ENCODE results near the gene TACSTD2.
A peak's percentile ranks its signal among the peaks of the same experiment; 100 is the strongest.
"Not testable (repeated sequence)": the region's sequence is repeated elsewhere in the genome, so short reads cannot be mapped to it uniquely, and the experiment has no call there.

Gene TACSTD2

DNA sequence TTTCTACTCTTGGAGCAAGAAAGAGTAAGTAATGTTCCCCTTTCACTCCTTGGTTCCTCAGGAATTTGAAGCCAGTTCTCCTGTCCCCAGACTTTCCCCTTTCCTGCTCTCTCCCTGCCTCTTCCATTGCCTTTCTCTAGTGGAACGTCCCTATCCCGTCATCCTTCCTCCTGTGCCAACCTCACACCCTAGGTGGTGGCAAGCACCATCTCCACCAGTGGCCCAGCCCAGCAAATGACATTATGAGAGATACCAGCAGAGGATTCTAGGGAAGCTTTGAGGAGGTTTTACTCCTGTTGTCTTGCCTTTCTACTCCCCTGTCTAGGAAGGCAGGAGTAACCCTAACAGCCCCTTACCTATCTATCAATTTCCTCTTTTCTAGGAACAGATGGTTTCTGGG lies 8.1 kb upstream of the TACSTD2 start:
- CTCF ChIA-PET: interaction anchor here (0.9 to 2.3 kb wide), 5 partner anchors 11 to 68 kb away, joined by 3 to 10 read pairs (median 4); no protein-coding TSS in a partner anchor
- H3K4me3 ChIP-seq (ENCODE audit: low read depth, low read length): no peak overlapping the region
- no peak for DNase-seq (ENCODE audit: low read depth, low spot score)
- TF ChIP-seq CTCF (IDR thresholded peaks at IDR 0.05; ENCODE audit: insufficient read depth, low read length, missing control alignments): no peak
- POLR2A ChIA-PET: no interaction called here

- ChIA-PET CTCF (interaction anchor here (0.6 to 2.3 kb wide), 6 partner anchors 8 to 69 kb away, joined by 3 to 10 read pairs (median 3); no protein-coding TSS in a partner anchor), POLR2A (interaction anchor here (1.0 kb wide), 1 partner anchor 171 kb away, joined by 3 read pairs; no protein-coding TSS in a partner anchor)
- TF ChIP-seq CTCF (IDR thresholded peaks at IDR 0.05; ENCODE audit: insufficient read depth, low read length, missing control alignments): no peak
- DNase-seq (ENCODE audit: low read depth, low spot score): peak; percentile 86
- no peak overlapping the region for H3K4me3 ChIP-seq (ENCODE audit: low read depth, low read length)
Observed at GRCh38 chr1:58584082-58584895, 7.2 kb upstream of the TACSTD2 start.

DNA sequence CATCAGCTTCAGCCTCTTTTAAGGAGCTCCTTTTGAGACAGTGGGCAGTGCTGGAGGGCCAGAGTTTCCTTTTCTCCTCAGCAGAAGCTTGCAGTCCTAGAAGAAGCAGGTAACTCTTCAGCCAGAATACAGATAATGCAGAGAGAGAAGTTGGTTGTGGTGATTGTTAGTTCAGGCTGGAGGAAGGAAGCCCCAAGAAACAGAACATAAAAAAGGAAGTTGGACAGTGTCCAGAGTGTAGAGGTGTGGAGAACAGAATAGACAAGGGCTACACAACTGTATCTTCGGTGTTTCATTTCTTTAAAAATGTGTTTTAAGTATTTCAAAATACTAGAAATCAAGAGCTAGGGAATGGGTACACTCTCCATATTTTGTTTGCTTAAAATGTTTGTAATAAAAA lies 6.4 kb upstream of the TACSTD2 start:
- ChIA-PET POLR2A (interaction anchor here (1.0 kb wide), 1 partner anchor 170 kb away, joined by 3 read pairs; no protein-coding TSS in a partner anchor), CTCF (interaction anchor here (0.6 to 2.3 kb wide), 4 partner anchors 9 to 69 kb away, joined by 3 to 10 read pairs (median 3); no protein-coding TSS in a partner anchor)
- no peak for TF ChIP-seq CTCF (IDR thresholded peaks at IDR 0.05; ENCODE audit: insufficient read depth, low read length, missing control alignments)
- no peak overlapping the region for H3K4me3 ChIP-seq (ENCODE audit: low read depth, low read length)
- no peak for DNase-seq (ENCODE audit: low read depth, low spot score)

DNA sequence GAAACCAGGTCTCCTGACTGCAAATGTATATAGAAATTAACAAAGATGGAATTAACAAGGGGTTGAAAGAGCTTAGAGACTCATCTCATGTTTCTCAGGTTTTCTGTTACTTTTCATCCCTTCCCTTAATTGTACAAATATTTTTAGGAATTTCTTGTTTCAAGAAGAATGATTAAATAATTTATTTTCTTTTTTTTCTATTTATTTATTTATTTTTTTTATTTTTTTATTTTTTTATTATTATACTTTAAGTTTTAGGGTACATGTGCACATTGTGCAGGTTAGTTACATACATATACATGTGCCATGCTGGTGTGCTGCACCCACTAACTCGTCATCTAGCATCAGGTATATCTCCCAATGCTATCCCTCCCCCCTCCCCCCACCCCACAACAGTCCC lies 5.1 kb upstream of the TACSTD2 start:
- POLR2A ChIA-PET: not testable (repeated sequence)

DNA sequence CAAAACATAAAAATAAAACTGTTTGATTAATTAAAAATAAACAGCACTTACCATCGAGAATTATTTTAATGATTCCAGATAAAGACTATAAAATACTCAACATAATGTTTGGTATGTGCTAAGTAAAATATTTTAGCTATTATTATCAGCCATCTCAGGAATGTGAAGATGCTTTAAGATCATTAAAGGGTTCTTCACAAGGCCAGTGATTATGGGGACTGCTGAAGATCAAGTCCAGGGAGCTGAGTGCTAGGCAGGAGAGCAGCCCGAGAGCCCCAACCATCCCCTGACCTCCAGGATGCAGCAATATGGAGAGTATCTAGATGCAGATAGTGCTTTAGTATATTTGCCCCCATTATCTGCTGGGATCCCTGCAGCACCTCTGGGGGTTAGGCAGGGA lies 4.6 kb upstream of the TACSTD2 start:
- TF ChIP-seq CTCF (IDR thresholded peaks at IDR 0.05; ENCODE audit: insufficient read depth, low read length, missing control alignments): no peak
- DNase-seq (ENCODE audit: low read depth, low spot score): no peak
- ChIA-PET POLR2A (no interaction called here), CTCF (interaction anchor here (0.8 to 1.8 kb wide), 3 partner anchors 34 to 71 kb away, joined by 3 to 6 read pairs (median 4); partner anchors contain the start of gene OMA1)
- no peak overlapping the region for H3K4me3 ChIP-seq (ENCODE audit: low read depth, low read length)

More for the DNA sequence above, 5.1 kb upstream of the TACSTD2 start:
- CTCF ChIA-PET: interaction anchor here (1.3 to 1.8 kb wide), 2 partner anchors 35 to 71 kb away, joined by 4 to 6 read pairs; no protein-coding TSS in a partner anchor
- DNase-seq (ENCODE audit: low read depth, low spot score); H3K4me3 ChIP-seq (ENCODE audit: low read depth, low read length): not testable (repeated sequence)

DNA sequence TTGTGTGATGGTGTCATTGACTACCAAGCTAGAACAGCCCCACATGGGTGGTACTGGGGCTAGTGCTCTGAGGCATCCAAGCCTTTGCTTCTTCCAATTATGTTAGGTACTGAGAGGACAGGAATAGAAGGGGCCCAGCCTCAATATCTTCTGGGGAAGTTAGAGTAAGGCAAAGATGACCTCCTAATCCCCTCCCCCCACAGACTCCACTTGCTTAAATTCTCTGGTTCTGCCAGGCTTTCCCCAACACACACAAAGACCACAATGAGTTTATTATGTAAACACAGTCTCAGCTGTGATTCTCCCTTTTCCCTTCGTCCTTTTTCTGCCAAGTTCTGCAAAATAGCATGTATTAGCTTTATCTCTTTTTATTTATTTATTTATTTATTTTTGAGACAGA lies 3.1 kb upstream of the TACSTD2 start:
- no peak for DNase-seq (ENCODE audit: low read depth, low spot score)
- ChIA-PET POLR2A (no interaction called here), CTCF (interaction anchor here (1.0 kb wide), 1 partner anchor 11 kb away, joined by 3 read pairs; no protein-coding TSS in a partner anchor)
- TF ChIP-seq CTCF (IDR thresholded peaks at IDR 0.05; ENCODE audit: insufficient read depth, low read length, missing control alignments): no peak
- no peak overlapping the region for H3K4me3 ChIP-seq (ENCODE audit: low read depth, low read length)

Data from AG04449 (cell line).